Endothelial cell (in vitro differentiated cells): ENCODE results near the gene WNT5B. TPM values are rescaled to one million over a fixed set of nuclear protein-coding genes. Genes with fewer than 3 reads are reported as not detected.
A peak's percentile ranks its signal among the peaks of the same experiment; 100 is the strongest.

ENCODE experiments used
- DNase-seq: peaks from one replicate; pipeline ENCODE4 v3.0.0; 2021; ENCODE audit warnings: low spot score
- H3K27ac Mint-ChIP-seq: one replicate; pipeline ENCODE4 v1.8.0; 2021; ENCODE audit warnings: mixed read lengths, inconsistent platforms; ENCODE audit not compliant: unreplicated experiment
- H3K27me3 Mint-ChIP-seq: one replicate; pipeline ENCODE4 v1.8.0; 2021; ENCODE audit warnings: mild to moderate bottlenecking, moderate library complexity, mixed read lengths, inconsistent platforms; ENCODE audit not compliant: unreplicated experiment
- H3K36me3 Mint-ChIP-seq: one replicate; pipeline ENCODE4 v1.8.0; 2021; ENCODE audit warnings: mild to moderate bottlenecking, low read depth, mixed read lengths, inconsistent platforms; ENCODE audit not compliant: unreplicated experiment
- H3K4me1 Mint-ChIP-seq: one replicate; pipeline ENCODE4 v1.8.0; 2021; ENCODE audit warnings: mild to moderate bottlenecking, mixed read lengths, inconsistent platforms; ENCODE audit not compliant: unreplicated experiment
- H3K4me3 Mint-ChIP-seq: one replicate; pipeline ENCODE4 v1.8.0; 2021; ENCODE audit warnings: mild to moderate bottlenecking, mixed read lengths, inconsistent platforms; ENCODE audit not compliant: unreplicated experiment
- H3K9me3 Mint-ChIP-seq: one replicate; pipeline ENCODE4 v1.8.0; 2021; ENCODE audit warnings: mixed read lengths, inconsistent platforms; ENCODE audit not compliant: unreplicated experiment
- CTCF ChIP-seq: fragments of 200-600 bp; sonication (generic); IDR thresholded peaks from one replicate; pipeline ENCODE4 v1.5.0; 2021; ENCODE audit warnings: antibody characterized with exemption; ENCODE audit not compliant: unreplicated experiment
- total RNA-seq: library from RNA; stranded (reverse); fragmentation: NEBNext Ultra II Directional; extraction: Animal tissue kit (Norgen Biotek cat#: 25700); gene quantifications from one replicate; pipeline ENCODE4 v1.2.1, GENCODE V29; 2021; ENCODE audit not compliant: unreplicated experiment

Gene WNT5B
- total RNA-seq, 1 donor from 2014 or later, result 7.5 TPM

GRCh38 chr12:1582709-1583050 lies 46.4 kb upstream of the WNT5B start:
- no peak for TF ChIP-seq CTCF
- Mint-ChIP-seq H3K4me3 (no peak overlapping the region), H3K27me3 (peaks cover 3% of the 10 kb centered on the region), H3K27ac (no peak overlapping the region), H3K36me3 (no peaks in the 10 kb centered on the region), H3K9me3 (no peaks in the 10 kb centered on the region), H3K4me1 (peaks cover 20% of the 10 kb centered on the region)
- no peak for DNase-seq

GRCh38 chr12:1583421-1584078 lies 45.5 kb upstream of the WNT5B start:
- Mint-ChIP-seq H3K27ac (no peak overlapping the region), H3K27me3 (peaks cover 3% of the 10 kb centered on the region), H3K4me1 (peaks cover 27% of the 10 kb centered on the region), H3K4me3 (no peak overlapping the region), H3K9me3 (no peaks in the 10 kb centered on the region), H3K36me3 (no peaks in the 10 kb centered on the region)
- peak; percentile 88 for TF ChIP-seq CTCF
- peak; percentile 72 for DNase-seq

- TF ChIP-seq CTCF, result no peak
- no peak overlapping the region for H3K4me3 Mint-ChIP-seq
These were observed 44.7 kb upstream of the WNT5B start for GRCh38 chr12:1584326-1584725.

GRCh38 chr12:1587927-1588574 lies 41.0 kb upstream of the WNT5B start:
- peaks cover 10% of the 10 kb centered on the region for H3K27me3 Mint-ChIP-seq
- peaks cover 47% of the 10 kb centered on the region for H3K4me1 Mint-ChIP-seq
- peak overlapping the region; percentile 25 for H3K27ac Mint-ChIP-seq
- H3K9me3 Mint-ChIP-seq, result no peaks in the 10 kb centered on the region
- no peak overlapping the region for H3K4me3 Mint-ChIP-seq
- peaks cover 5% of the 10 kb centered on the region for H3K36me3 Mint-ChIP-seq
- DNase-seq, result no peak
- TF ChIP-seq CTCF, result no peak

More at GRCh38 chr12:1584326-1584725, 44.7 kb upstream of the WNT5B start:
- Mint-ChIP-seq H3K36me3 (no peaks in the 10 kb centered on the region), H3K27me3 (peaks cover 3% of the 10 kb centered on the region), H3K4me1 (peaks cover 31% of the 10 kb centered on the region), H3K27ac (no peak overlapping the region), H3K9me3 (no peaks in the 10 kb centered on the region)
- no peak for DNase-seq

- Mint-ChIP-seq H3K27me3 (peaks cover 12% of the 10 kb centered on the region), H3K27ac (peak overlapping the region; percentile 25), H3K4me3 (no peak overlapping the region)
These were observed 40.5 kb upstream of the WNT5B start for GRCh38 chr12:1588575-1588947.

More at GRCh38 chr12:1588575-1588947, 40.5 kb upstream of the WNT5B start:
- no peak for TF ChIP-seq CTCF
- Mint-ChIP-seq H3K9me3 (no peaks in the 10 kb centered on the region), H3K36me3 (peaks cover 5% of the 10 kb centered on the region), H3K4me1 (peaks cover 50% of the 10 kb centered on the region)
- no peak for DNase-seq
